Right ventricle myocardium superior (tissue), 1 donor: ENCODE data around the gene CCDC73. TPM values are rescaled to one million over a fixed set of nuclear protein-coding genes. Genes with fewer than 3 reads are reported as not detected.

Experiments used
- ATAC-seq: fragments of 200-7000 bp; cut with Tn5 transposase; one replicate; pipeline ENCODE4 v1.9.1; 2020; ENCODE audit warnings: mild to moderate bottlenecking; ENCODE audit not compliant: poor library complexity
- DNase-seq: peaks from one replicate; pipeline ENCODE4 v3.0.0-alpha.2; 2020
- intact Hi-C: fragments of 100-400 bp; cut with DNase I; formaldehyde crosslinking; loops from one replicate; pipeline ENCODE4 v1.11.2; 2022
- total RNA-seq: library from RNA; stranded (reverse); fragmentation: NEBNext Ultra II Directional; extraction: Animal tissue kit (Norgen Biotek cat#: 25700); gene quantifications from one replicate; pipeline ENCODE4 v1.2.1, GENCODE V29; 2021
- donor health status: DM: no; HTN: yes; CAD: no; lungs with severe emphysema.

The CCDC73 gene
- total RNA-seq, 1 donor from 2014 or later = not detected

GRCh38 chr11:32569313-32569881 lies 225.1 kb downstream of the CCDC73 start:
- no peak for ATAC-seq
- intact Hi-C loops = no loop called here
- no peak for DNase-seq

DNA sequence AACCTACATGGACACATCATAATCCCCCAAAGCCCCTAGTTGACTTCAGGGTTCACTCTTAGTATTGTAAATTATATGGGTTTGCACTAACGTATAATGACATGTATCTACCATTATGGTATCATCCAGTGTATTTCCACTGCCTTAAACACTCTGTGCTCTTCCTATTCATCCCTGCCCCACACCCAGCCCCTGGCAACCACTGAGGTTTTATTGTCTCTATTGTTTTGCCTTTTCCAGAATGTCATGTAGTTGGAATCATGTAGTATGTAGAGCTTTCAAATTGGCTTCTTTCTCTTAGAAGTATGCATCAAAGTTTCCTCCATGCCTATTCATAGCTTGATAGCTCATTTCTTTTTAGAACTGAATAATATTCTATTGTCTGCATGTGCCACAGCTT lies 227.3 kb downstream of the CCDC73 start:
- intact Hi-C loops = no loop called here
- no peak for ATAC-seq
- no peak for DNase-seq

GRCh38 chr11:32566517-32566916 lies 227.9 kb downstream of the CCDC73 start:
- no peak for DNase-seq
- intact Hi-C loops = no loop called here
- no peak for ATAC-seq

GRCh38 chr11:32563600-32563959 lies 230.9 kb downstream of the CCDC73 start:
- no peak for DNase-seq
- intact Hi-C loops = no loop called here
- ATAC-seq = peak; percentile 66

DNA sequence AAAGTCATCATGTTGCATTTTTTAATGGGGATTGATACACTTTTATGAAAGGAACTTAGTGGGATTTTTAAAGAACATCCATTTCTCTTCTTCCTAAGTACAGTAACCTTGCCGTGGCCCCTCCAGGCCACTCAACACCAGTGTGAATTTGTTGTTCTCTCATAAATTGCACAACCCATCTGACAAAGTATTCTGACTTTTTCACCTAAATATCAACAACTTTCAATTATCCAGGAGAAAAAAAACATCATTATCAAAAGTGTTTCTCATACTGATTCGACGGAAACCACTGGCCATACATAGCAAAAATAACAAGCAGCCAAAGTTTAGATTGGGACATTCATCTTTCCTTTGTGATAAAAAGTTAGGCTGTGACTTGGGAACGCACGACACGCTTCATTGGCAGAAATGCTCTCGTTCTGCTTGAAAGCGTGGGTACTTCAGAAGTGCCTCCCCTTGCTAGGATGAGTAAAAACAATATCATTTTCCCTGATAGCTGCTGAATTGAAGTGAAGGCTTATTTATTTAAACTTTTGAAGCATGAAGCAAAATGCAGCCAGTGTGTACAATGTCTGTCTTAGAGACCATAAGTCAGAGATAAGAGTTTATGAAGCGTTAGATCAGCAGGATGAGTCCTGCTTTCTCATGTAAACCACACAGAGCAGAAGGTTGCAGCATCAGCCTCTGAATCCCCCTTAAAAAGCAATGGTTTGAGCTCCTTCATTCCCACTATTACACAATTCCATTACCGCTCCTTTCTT lies 231.4 kb downstream of the CCDC73 start:
- ATAC-seq = no peak
- DNase-seq = no peak
- intact Hi-C loops = no loop called here

DNA sequence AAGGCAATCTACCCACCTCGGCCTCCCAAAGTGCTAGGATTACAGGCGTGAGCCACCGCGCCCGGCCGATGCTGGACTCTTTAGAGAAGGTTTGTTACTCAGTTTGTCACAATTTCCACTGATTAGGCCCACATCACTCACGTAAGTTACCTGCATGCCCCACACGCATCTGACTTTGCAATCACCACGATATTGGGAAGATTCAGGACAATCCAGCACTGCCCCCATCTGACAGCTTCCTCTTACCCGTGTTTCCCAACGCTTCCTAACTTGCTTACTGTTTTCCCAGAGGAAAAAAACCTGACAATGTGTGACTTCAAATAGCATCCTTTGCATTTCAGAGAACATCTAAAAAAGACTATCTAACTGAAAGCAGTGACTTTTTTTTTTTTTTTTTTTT lies 232.6 kb downstream of the CCDC73 start:
- DNase-seq = no peak
- no peak for ATAC-seq
- intact Hi-C loops = no loop called here

DNA sequence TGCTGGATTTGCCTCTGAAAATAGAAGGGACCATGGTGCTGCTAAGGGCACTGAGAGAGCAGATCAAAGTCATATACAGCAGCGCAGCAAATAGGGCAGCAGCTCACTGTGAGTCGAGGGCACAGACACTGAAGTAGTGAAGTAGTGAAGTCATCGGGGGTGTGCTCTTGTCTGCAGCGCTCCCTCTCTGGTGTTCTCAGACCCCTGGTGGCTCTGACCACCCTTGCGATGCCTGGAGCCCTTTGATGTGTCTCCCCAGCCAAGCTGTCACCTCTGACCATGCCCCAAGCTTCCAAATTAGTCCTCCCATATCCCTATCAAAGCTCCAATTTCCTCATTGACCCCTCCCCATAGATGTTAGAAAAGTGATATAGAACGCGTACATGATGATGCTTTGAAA lies 238.6 kb downstream of the CCDC73 start:
- no peak for ATAC-seq
- intact Hi-C loops = no loop called here
- DNase-seq = no peak

- peak; percentile 51 for ATAC-seq
- intact Hi-C loops = no loop called here
- DNase-seq = no peak
Measured at GRCh38 chr11:32555091-32555490, 239.4 kb downstream of the CCDC73 start.

Other genes starting within 250 kb of the CCDC73 start
- gene EIF3M, start 210.8 kb downstream of the CCDC73 start, total RNA-seq = 182 TPM
- gene PRRG4, start 35.3 kb upstream of the CCDC73 start, total RNA-seq = 0.59 TPM
- gene QSER1, start 98.1 kb upstream of the CCDC73 start, total RNA-seq = 13.3 TPM
- gene DEPDC7, start 221.2 kb upstream of the CCDC73 start, total RNA-seq = 0.32 TPM
- 5.4 TPM for gene TCP11L1, start 244.9 kb upstream of the CCDC73 start, total RNA-seq